ENCODE results near the gene ASXL3.

ASXL3 gene

DNA sequence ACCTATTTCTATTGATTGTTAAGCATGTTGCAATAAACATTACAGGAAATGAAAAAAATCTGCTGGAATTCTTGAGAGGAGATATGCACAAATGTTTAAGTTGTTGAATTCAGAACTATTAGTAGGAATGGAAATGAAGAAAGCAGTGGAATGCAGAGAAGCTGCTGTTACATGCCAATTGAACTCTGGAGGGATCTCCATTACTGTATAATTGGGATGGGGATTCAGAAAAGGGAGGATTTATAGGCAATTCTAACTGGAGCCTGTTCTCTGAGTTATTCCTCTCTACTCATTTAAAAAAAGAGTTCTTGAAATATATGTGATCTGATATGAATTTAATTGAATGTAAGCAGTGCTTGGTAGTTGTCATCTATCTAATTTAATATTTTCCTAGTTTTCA lies 2.6 kb upstream of the ASXL3 start:
- DNase-seq: no peak
- TF ChIP-seq GATA1 (IDR thresholded peaks at IDR 0.05; ENCODE audit: low read depth, low read length) (no peak), POLR2A (IDR thresholded peaks at IDR 0.05; ENCODE audit: low read length) (no peak)

DNA sequence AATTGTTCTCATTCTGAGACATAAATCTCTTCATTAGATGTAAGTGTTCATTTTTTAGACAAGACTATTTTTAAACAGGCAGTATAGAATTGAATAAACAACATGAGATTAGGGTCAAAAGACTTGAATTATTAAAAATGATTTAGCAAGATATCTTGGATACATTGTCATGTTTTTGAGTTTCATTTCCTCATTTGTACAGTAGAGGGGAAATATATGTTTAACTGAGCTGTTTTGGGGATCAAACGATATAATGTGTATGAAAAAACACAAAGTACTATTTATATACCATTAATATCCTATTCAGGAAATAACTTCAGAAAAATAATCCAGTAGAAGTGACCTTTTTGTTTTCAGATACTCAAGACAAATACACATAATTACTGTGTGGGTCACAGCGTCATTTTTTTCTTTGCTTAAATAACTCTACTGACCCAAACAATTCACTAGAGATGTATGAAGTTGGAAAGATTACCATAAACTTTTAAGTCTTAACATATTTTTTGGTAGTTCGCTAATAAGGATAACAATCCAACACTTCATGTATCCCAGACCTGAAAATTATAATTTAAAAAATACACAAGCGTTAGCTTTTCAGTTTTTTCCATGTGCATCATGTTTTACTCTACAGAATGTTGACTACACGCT lies 896 bp upstream of the ASXL3 start:
- TF ChIP-seq POLR2A (IDR thresholded peaks at IDR 0.05; ENCODE audit: low read length): no peak
- no peak for TF ChIP-seq GATA1 (IDR thresholded peaks at IDR 0.05; ENCODE audit: low read depth, low read length)
- peak in 1 of 2 experiments; percentile 31 for DNase-seq

DNA sequence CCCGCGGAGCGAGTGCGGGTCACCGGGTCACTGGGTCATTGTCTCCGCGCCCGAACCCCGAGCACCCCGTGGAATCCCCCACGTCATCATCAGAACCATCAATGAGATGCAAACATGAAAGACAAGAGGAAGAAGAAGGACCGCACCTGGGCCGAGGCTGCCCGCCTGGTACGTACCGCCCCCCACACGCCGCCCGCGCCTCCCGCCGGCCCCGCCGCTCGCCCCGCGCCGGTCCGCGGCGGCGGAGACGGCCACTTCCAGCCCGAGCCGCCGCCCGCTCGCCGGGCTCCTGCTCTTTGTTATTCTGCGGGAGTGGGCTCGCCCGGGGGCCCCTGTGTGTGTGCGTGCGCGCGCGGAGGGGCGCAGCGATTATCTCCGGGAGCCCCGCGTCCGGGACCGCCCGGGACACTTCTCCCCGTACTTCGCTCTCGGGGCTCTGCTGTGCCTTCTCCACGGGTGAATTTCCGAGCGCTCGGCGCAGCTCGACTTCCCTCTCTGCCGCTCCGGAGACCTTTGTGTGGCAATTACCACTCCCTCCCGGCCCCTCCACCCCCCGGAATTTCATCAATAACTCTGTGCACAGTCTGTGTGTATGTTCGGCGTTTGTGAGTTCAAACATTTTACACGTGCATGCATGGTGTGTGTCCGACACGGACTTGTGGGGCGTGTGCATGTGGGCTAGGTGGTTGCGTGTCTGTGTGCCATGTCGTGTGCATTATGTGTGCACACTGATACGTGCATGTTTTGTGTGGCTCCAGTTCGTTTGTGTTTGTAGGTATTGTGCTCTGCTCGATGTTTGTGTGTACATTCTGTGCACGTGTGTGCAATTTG lies 714 bp downstream of the ASXL3 start:
- TF ChIP-seq POLR2A (IDR thresholded peaks at IDR 0.05; ENCODE audit: low read length) (no peak), GATA1 (IDR thresholded peaks at IDR 0.05; ENCODE audit: low read depth, low read length) (no peak)
- peak; percentile 50 to 57 for DNase-seq

DNA sequence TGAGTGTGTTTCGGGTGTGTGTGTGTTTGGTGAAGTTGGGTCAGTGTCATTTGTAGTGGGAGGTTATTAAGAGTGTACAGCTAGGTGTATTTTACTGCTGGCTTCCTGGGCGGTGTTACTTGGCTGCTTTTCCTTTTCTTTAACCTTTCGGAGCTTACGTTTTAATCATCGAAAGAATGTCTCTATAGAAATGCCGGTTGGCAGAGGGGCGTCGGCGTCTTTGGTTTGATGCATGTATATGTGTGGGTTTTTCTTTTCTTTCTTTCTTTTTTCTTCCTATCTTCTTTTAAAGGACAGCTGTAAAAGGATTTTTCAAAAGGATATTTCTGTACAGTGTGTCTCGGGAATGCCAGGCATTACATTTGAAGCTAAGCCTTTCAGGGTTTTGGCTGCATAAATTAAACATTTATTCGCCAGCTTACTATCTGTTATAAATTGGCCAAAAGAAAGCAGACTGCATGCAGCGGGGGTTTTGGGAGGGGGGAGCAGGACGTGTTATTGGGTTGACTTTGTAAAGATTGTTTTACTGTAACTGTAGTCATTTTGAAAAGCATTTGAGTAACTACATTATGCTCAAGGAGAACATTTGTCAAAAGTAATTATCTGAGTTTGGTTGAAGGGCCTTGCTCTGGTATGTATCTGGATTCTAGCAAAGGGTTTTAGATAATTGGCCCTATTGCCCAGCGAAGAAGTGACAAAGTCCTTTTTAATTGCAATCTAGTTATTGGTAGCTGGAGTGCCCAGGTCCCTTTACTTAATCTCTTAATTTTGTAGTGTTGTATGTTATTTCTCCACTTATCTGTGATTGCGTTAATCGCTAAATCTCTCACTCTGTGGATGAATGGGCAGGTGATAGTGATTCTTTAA lies 1.6 kb downstream of the ASXL3 start:
- no peak for TF ChIP-seq GATA1 (IDR thresholded peaks at IDR 0.05; ENCODE audit: low read depth, low read length)
- TF ChIP-seq POLR2A (IDR thresholded peaks at IDR 0.05; ENCODE audit: low read length): no peak
- DNase-seq: peak in 1 of 2 experiments; percentile 35

DNA sequence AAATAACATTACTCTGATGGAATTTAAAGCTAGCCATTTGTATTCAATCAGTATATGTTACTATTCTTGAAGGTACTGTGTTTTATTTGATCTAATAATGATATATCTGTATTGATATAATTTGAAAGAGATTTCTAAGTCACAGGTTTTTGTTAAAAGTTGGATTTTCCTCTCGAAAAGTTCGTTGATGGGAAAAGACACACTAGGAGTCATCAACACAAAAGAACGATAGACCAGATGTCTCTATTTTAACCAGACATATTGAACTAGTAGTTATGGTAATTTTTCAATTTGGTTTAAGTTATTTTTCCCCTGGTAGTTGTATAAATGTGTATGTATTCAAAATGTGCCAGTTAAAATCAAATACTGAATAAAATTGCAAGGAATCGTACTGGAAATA lies 2.5 kb downstream of the ASXL3 start:
- TF ChIP-seq POLR2A (IDR thresholded peaks at IDR 0.05; ENCODE audit: low read length) (no peak), GATA1 (IDR thresholded peaks at IDR 0.05; ENCODE audit: low read depth, low read length) (no peak)

DNA sequence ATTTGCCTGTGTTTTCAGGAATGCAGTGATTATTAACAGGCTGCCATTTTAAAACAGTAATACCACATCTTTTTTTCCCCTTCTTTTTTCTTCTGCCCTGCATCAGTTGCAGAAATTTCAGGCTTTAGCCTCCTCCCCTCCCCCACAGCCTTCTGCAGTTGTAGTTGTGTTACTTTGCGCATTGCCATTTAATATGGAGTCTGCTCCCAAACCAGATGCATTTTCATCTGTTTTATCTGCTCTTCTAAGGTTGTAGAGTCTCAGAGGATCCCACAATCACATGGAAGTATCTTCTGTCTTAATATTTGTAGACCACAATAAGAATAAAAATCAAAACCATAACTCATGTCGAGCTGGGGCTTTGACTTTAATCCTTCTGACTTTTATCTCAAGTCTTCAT lies 3.8 kb downstream of the ASXL3 start:
- no peak for DNase-seq
- no peak for TF ChIP-seq POLR2A (IDR thresholded peaks at IDR 0.05; ENCODE audit: low read length)
- no peak for TF ChIP-seq GATA1 (IDR thresholded peaks at IDR 0.05; ENCODE audit: low read depth, low read length)

More for the DNA sequence above, 2.5 kb downstream of the ASXL3 start:
- no peak for DNase-seq

DNA sequence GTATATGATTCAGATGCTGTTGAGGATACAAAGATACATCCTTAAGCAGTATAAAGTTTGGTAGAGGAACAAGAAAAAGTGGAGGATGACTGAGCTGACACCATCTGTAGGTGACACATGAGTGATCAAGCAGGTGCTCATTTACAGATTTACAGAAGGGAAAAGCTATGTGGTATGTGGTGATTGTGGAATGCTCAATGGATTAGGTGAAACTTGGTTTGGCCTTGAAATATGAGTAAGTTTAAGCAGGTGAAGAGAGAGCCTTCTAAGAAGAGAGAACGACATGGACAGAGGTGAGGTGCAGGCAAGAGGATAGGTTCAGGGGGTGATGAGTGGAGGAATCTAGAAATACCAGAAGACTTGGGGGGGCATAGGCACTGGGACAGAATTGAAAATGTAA lies 5.9 kb downstream of the ASXL3 start:
- TF ChIP-seq GATA1 (IDR thresholded peaks at IDR 0.05; ENCODE audit: low read depth, low read length) (no peak), POLR2A (IDR thresholded peaks at IDR 0.05; ENCODE audit: low read length) (no peak)
- no peak for DNase-seq

DNA sequence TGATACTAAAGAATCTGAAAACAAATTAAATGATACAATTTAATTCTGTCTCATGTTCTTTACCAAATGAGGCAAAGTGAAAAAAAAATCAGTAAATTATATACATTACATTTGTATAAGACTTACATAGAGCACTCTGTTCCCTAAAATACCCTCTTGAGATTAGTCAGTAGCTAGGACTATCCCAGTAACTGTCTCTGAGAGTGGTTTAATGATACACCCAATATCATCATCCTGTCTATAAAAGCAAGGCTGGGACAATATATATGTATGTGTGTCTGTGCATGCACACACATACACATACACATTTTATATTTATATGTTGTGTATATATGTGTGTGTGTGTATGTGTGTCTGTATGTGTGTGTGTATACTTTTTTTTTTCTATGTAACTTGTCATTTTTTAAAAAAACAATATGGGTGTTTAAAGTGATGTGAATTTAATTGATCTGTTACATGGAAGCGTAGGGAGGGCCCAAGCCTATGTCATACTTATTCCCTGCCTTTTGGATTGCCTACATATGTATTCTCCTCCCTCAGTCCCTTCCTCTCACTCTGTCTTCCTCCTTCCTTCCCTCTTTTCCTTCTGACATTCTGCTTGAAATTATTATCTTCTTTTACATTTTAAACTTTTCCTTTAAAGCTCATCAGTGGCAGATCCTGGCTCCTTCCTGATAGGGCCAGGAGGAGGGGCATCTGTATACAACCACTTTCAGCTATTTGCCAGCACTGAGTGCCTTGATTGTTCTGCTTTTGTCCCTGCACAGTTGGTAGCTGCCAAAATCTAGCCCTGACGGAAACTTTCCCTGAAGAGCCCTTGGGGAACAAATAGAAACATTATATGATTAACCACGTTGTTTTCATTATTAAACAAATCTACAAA lies 6.8 kb downstream of the ASXL3 start:
- no peak for DNase-seq
- no peak for TF ChIP-seq GATA1 (IDR thresholded peaks at IDR 0.05; ENCODE audit: low read depth, low read length)
- no peak for TF ChIP-seq POLR2A (IDR thresholded peaks at IDR 0.05; ENCODE audit: low read length)

DNA sequence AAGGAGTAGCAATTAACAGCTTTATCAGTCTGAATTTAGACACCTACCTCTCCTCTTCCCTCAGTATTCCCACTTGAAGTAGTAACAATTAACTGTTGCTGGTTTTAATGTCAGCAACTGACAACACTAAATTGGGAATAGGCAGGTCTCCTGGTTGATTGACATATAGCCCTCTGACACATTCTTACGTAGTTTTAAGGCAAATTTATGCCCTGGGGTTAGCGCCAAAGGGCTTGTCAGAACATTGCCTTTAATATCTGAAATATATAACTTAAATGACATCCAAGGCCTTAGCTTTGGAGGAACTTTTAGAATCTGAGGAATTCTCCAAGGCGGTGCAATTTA lies 7.4 kb downstream of the ASXL3 start:
- no peak for TF ChIP-seq POLR2A (IDR thresholded peaks at IDR 0.05; ENCODE audit: low read length)
- no peak for TF ChIP-seq GATA1 (IDR thresholded peaks at IDR 0.05; ENCODE audit: low read depth, low read length)

DNA sequence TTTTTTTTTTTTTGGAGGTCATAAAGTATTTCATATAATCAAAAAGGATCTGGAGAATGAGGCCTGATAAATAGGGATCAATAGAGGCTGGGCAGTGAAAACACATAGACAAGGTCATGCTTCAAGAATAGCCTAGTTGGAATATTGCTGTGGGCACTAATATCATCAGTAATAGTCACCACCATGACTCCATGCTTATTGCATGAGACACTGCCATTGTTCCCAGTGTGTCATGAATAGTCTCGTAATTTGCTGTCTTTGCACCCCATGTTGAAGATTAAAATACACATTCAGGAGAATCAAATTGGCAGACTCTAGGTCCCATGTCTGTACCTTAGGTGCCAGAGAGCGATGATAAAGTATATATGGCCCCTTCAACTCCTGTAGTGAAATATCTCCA lies 10.3 kb downstream of the ASXL3 start:
- TF ChIP-seq GATA1 (IDR thresholded peaks at IDR 0.05; ENCODE audit: low read depth, low read length): no peak
- TF ChIP-seq POLR2A (IDR thresholded peaks at IDR 0.05; ENCODE audit: low read length): no peak
- DNase-seq: no peak

More for the DNA sequence above, 7.4 kb downstream of the ASXL3 start:
- no peak for DNase-seq

DNA sequence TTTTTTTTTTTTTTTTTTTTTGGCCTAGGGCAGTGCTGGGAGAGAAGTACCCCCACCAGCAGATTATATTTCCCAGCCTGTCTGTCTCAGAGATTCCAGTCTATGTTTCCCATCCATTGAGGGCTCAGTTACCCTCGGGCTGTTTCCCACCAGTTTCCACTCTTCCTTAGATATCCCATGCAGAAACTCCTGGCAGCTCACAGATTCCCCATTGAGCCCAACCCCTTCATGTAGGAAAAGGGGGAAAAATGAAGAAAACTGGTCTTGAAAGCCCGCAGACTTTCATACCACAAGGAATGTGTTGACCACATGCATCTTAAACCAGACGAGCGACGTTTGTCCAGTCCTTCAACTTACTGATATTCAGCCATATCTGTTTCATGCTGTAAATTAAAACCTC lies 15.2 kb downstream of the ASXL3 start:
- no peak for DNase-seq
- TF ChIP-seq POLR2A (IDR thresholded peaks at IDR 0.05; ENCODE audit: low read length): no peak
- no peak for TF ChIP-seq GATA1 (IDR thresholded peaks at IDR 0.05; ENCODE audit: low read depth, low read length)

DNA sequence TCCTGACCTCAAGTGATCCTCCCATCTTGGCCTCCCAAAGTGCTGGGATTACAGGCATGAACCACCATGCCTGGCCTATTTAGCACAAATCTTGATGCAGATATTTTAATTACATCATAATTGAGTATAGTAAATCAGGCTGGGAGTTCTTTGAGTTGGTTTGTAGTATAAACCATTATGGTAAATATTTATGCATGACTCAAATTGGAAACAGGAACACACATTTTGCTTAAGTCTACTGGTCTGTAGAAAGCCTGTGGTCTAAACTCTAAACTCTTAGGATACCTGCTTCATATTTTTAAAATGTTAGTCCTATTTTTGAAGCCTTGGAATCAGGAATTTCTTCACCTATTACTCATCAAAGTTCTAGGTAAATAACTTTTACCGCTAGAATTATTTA lies 16.8 kb downstream of the ASXL3 start:
- no peak for DNase-seq
- TF ChIP-seq POLR2A (IDR thresholded peaks at IDR 0.05; ENCODE audit: low read length) (no peak), GATA1 (IDR thresholded peaks at IDR 0.05; ENCODE audit: low read depth, low read length) (no peak)

DNA sequence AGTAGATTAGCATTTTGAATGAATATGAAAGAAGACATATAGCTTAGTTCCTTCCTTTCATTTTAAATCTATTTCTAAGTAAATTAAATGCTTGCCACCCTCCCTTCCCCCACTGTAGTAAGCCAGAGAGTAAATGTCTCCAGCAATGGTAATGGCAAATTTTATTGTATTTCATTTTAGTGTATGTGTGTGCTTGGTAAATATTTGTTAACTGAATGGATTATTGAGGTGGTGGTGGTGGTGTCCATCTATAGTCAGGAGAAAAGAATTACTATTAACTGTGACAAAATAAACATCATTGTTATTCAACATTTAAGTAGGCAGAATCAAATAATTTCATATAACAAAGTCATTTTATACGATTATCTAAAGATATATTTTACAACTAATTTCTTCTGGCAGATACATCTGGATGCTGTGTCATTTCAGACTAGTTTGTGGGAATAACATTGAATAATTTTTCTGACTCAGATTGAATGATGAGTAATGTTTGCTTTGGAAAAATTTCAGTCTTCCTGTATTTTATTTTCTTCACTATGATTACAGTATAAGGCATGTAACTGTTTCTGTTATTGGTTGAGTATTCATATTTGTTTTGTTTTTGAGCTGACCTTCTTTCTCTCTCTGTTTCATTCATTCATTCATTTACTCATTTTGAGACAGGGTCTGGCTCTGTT lies 18.3 kb downstream of the ASXL3 start:
- TF ChIP-seq GATA1 (IDR thresholded peaks at IDR 0.05; ENCODE audit: low read depth, low read length) (no peak), POLR2A (IDR thresholded peaks at IDR 0.05; ENCODE audit: low read length) (no peak)
- DNase-seq: no peak

Measured in erythroblast (primary cell).